Retinal pigment epithelial cell (primary cell): Measurements from ENCODE around the gene RNGTT.

Source experiments
- DNase-seq: peaks from one replicate; pipeline ENCODE4 v3.0.0-alpha.2; 2010; ENCODE audit warnings: low read depth
- H3K4me3 ChIP-seq: 2 replicates; pipeline ENCODE4 v1.5.1; 2011; ENCODE audit warnings: mild to moderate bottlenecking, low read length, control low read depth, moderate library complexity
- TF ChIP-seq, protein P1 (sequence below): conservative IDR thresholded peaks from 2 replicates; pipeline ENCODE4 v1.5.1; 2011; ENCODE audit warnings: low read depth, low read length, control low read depth, inconsistent platforms

RNGTT gene

DNA sequence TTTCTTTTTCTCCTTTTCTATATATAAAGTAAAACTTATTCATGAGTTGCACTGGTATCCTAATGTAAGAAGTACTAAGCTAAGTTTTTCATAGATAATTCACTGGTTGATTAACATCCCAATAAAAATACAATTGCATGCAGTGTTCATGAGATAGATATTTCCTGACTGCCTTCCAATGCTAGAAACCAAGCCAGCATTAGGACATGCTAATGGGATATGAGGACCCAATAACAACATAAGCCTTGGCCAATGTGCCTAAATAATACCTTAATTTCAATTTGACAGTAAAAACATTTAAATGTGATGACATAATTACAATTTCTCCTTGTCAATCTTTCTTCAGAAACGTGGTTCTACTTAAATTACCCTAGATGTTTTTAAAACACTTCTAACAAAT lies 152.7 kb downstream of the RNGTT start:
- DNase-seq = no peak
- TF ChIP-seq, protein P1, sequence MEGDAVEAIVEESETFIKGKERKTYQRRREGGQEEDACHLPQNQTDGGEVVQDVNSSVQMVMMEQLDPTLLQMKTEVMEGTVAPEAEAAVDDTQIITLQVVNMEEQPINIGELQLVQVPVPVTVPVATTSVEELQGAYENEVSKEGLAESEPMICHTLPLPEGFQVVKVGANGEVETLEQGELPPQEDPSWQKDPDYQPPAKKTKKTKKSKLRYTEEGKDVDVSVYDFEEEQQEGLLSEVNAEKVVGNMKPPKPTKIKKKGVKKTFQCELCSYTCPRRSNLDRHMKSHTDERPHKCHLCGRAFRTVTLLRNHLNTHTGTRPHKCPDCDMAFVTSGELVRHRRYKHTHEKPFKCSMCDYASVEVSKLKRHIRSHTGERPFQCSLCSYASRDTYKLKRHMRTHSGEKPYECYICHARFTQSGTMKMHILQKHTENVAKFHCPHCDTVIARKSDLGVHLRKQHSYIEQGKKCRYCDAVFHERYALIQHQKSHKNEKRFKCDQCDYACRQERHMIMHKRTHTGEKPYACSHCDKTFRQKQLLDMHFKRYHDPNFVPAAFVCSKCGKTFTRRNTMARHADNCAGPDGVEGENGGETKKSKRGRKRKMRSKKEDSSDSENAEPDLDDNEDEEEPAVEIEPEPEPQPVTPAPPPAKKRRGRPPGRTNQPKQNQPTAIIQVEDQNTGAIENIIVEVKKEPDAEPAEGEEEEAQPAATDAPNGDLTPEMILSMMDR = no peak
- no peak overlapping the region for H3K4me3 ChIP-seq

DNA sequence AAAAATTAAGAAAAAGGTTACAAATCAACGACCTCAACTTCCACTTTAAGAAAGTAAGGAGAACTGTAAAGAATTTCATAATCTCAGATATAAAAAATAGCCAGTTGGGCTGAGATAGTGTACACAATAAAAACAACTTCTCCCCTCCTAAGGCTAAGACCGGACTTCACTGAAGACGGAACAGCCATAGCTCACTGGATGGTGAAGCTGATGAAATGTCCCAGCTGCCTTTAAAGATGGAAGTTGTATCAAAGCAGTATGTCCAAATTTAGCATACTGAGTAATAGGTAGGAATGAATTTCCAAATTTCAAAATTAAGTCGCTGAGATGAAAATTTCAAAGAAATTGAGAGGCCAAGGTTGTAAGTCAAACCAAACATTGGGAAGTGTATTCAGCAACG lies 153.3 kb downstream of the RNGTT start:
- TF ChIP-seq, protein P1 = no peak
- DNase-seq = no peak
- no peak overlapping the region for H3K4me3 ChIP-seq

DNA sequence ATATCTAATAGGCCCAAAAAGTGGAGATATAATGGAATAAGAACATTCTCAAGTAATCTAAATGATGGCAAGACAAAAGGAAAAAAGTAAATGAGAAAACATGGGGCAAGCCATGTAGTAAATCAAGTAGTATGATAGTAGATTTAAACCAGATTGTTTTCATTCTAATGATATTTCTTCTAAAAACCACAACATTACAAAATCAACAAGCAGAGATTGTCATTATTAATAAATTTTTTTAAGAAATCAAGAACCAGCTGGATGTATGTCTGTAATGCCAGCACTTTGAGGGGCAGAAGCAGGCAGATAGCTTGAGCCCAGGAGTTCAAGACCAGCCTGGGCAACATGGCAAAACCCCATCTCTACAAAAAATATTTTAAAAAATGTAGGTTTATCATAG lies 155.0 kb downstream of the RNGTT start:
- TF ChIP-seq, protein P1 = no peak
- no peak overlapping the region for H3K4me3 ChIP-seq
- DNase-seq = no peak

DNA sequence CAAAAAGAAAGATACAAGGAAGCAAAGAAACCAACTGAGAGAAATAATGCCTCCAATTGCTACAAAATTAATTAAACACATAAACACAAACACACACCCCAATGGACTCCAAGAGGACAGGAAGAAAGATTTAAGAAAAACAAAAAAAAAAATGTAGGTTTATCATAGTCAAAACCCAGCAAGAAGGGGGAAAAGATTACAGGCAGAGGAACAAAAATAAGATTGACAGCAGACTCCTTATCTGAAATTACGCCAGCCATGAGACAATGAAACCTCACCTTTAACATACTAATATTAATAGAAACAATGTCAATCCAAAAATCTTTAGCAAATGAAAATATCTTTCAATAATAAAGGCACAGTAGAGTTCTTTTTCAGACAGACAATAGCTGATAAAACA lies 155.8 kb downstream of the RNGTT start:
- no peak overlapping the region for H3K4me3 ChIP-seq
- no peak for DNase-seq
- TF ChIP-seq, protein P1 = no peak

DNA sequence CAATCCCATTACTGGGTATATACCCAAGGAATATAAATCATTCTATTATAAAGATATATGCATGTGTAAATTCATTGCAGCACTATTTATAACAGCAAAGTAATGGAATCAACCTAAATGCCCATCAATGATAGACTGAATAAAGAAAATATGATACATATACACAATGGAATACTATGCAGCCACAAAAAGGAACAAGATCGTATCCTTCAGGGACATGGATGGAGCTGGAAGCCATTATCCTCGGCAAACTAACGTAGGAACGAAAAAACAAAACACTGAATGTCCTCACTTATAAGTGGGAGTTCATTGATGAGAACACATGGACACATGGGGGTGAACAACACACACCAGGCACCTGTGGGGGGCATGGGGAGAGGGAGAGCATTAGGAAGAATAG lies 156.7 kb downstream of the RNGTT start:
- DNase-seq = no peak
- H3K4me3 ChIP-seq = no peak overlapping the region

DNA sequence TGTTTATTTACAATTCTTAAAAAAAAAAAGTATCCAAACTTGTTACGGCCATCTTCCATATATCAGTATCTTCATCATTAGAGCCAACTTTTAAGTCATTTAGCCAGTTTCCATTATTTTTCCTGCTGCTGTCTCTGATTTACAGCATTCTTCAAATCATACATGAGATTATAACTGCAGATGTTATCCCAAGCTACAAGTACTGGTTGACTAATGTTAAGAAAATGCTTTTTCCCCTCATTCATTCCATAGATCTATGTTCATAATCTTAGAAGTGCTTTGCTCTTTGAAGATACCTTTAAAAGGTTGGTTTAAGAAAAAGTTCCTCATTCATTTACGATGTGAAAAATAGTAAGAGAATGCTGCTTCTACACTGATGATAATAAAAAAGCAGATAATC lies 158.7 kb downstream of the RNGTT start:
- TF ChIP-seq, protein P1 = no peak
- no peak for DNase-seq
- H3K4me3 ChIP-seq = no peak overlapping the region

More for the DNA sequence above, 156.7 kb downstream of the RNGTT start:
- TF ChIP-seq, protein P1 = no peak

DNA sequence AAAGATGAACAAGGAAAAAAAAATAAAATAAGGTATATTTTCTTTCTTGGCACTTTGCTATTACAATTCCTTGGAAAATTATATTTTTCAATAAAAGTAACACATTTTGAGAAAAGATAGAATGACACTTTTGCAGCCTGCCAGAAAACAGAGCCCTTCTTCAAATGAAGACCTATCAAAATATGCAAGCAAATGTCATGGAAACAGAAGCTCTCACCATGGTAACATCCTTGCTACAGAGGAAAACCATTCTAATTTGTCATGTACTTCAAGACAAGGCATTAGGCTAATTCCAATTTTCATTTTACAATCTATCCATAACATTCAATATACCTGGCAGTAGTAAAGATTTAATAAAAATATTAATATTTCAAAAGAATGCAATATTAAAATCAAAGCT lies 177.9 kb downstream of the RNGTT start:
- H3K4me3 ChIP-seq = no peak overlapping the region
- no peak for DNase-seq
- TF ChIP-seq, protein P1 = no peak
